Smooth muscle cell (in vitro differentiated cells): Measurements from ENCODE around the gene NARF. TPM values are rescaled to one million over a fixed set of nuclear protein-coding genes. Genes with fewer than 3 reads are reported as not detected.

Experiments
- DNase-seq: peaks from one replicate; lab custom pipeline; 2025; ENCODE audit not compliant: unreplicated experiment; lab: John Stamatoyannopoulos, UW
- H2AFZ ChIP-seq: fragments of 200-600 bp; sonication (generic); 2 replicates; pipeline ENCODE4 v1.6.0; 2016; ENCODE audit warnings: antibody characterized with exemption, low read depth, mild to moderate bottlenecking
- H3F3A ChIP-seq: fragments of 200-600 bp; sonication (generic); 2 replicates; pipeline ENCODE4 v1.6.0; 2017; ENCODE audit warnings: antibody characterized with exemption, low read depth
- H3K27ac ChIP-seq: fragments of 200-600 bp; sonication (generic); 2 replicates; pipeline ENCODE4 v1.5.1; 2016; ENCODE audit warnings: low read depth, mild to moderate bottlenecking
- H3K27me3 ChIP-seq: fragments of 200-600 bp; sonication (generic); 2 replicates; pipeline ENCODE4 v1.6.1; 2016; ENCODE audit warnings: low read depth, mild to moderate bottlenecking
- H3K36me3 ChIP-seq: fragments of 200-600 bp; sonication (generic); 2 replicates; pipeline ENCODE4 v1.5.1; 2016; ENCODE audit warnings: low read depth
- H3K4me1 ChIP-seq: fragments of 200-600 bp; sonication (generic); 2 replicates; pipeline ENCODE4 v1.5.1; 2016; ENCODE audit warnings: low read depth
- H3K4me2 ChIP-seq: fragments of 200-600 bp; sonication (generic); 2 replicates; pipeline ENCODE4 v1.6.0; 2016; ENCODE audit warnings: mild to moderate bottlenecking
- H3K4me3 ChIP-seq: fragments of 200-600 bp; sonication (generic); 2 replicates; pipeline ENCODE4 v1.5.1; 2016; ENCODE audit warnings: mild to moderate bottlenecking
- H3K79me2 ChIP-seq: fragments of 200-600 bp; sonication (generic); 2 replicates; pipeline ENCODE4 v1.6.0; 2016; ENCODE audit warnings: low read depth, mild to moderate bottlenecking
- H3K9ac ChIP-seq: fragments of 200-600 bp; sonication (generic); 2 replicates; pipeline ENCODE4 v1.6.0; 2016; ENCODE audit warnings: low read depth
- H3K9me3 ChIP-seq: fragments of 200-600 bp; sonication (generic); replicated peaks from 2 replicates; pipeline ENCODE4 v1.5.1; 2016; ENCODE audit warnings: low read depth
- H4K20me1 ChIP-seq: fragments of 200-600 bp; sonication (generic); 2 replicates; pipeline ENCODE4 v1.6.0; 2016; ENCODE audit warnings: low read depth
- CTCF ChIP-seq: fragments of 200-600 bp; sonication (generic); IDR thresholded peaks from 2 replicates; pipeline ENCODE4 v1.5.1; 2017; ENCODE audit warnings: borderline replicate concordance, mild to moderate bottlenecking, antibody characterized with exemption; ENCODE audit not compliant: insufficient read depth, poor library complexity, severe bottlenecking
- WGBS: methylation state at CpG from one replicate; pipeline ENCODE4 v1.1.7; 2016; ENCODE audit warnings: low lambda C conversion rate; 5-methylcytosine and 5-hydroxymethylcytosine counted together
- polyA plus RNA-seq: library from polyadenylated mRNA; unstranded; fragments of >200 nt; fragmentation: Nextera tagmentation; extraction: Ambion mirVana; gene quantifications from 2 replicates; pipeline ENCODE4 v1.2.1, GENCODE V29; 2016
- total RNA-seq: library from RNA; depleted of rRNA; stranded (reverse); fragments of >200 nt; gene quantifications from 2 replicates; pipeline ENCODE4 v1.2.3, GENCODE V29; 2014

NARF gene
- total RNA-seq, result 52.0 and 121 TPM in 2 replicates
- 163 and 178 TPM in 2 replicates for polyA plus RNA-seq

- H3K9ac ChIP-seq, result peak within 1 kb of the TSS; percentile 97
- H3K4me2 ChIP-seq, result peak within 1 kb of the TSS; percentile 90
- DNase-seq, result peak; percentile 96
- peaks cover 5% of the 10 kb centered on the region for H3K4me1 ChIP-seq
- peak within 1 kb of the TSS; percentile 24 for H2AFZ ChIP-seq
- peaks cover 19% of the 10 kb centered on the region for H3K79me2 ChIP-seq
- H3K9me3 ChIP-seq, result no peaks in the 10 kb centered on the region
- H4K20me1 ChIP-seq, result peaks cover 16% of the 10 kb centered on the region
- peak within 1 kb of the TSS; percentile 99 for H3K27ac ChIP-seq
- no peaks in the 10 kb centered on the region for H3K36me3 ChIP-seq
- WGBS, result 1% methylated on average over 68 of the region's 85 CpGs
- H3F3A ChIP-seq, result peaks cover 7% of the 10 kb centered on the region
- no peak for TF ChIP-seq CTCF
- no peaks in the 10 kb centered on the region for H3K27me3 ChIP-seq
- H3K4me3 ChIP-seq, result peak within 1 kb of the TSS; percentile 76
Measured at GRCh38 chr17:82458179-82458884, at the start of gene NARF. NARF (plus strand) TSS chr17:82458741; CDS start chr17:82458804, 63 bp downstream.

GRCh38 chr17:82408938-82409318 is 49.6 kb upstream of the NARF start:
- no peak overlapping the region for H3K4me2 ChIP-seq
- no peak overlapping the region for H3K4me3 ChIP-seq
- no peaks in the 10 kb centered on the region for H3K4me1 ChIP-seq
- WGBS, result 97% methylated on average over 21 of the region's 21 CpGs
- no peaks in the 10 kb centered on the region for H3F3A ChIP-seq
- no peak overlapping the region for H2AFZ ChIP-seq
- no peak for DNase-seq
- no peak for TF ChIP-seq CTCF
- no peaks in the 10 kb centered on the region for H3K79me2 ChIP-seq
- no peak overlapping the region for H3K27ac ChIP-seq
- H4K20me1 ChIP-seq, result peaks cover 19% of the 10 kb centered on the region
- H3K9me3 ChIP-seq, result no peaks in the 10 kb centered on the region
- no peaks in the 10 kb centered on the region for H3K27me3 ChIP-seq
- no peak overlapping the region for H3K9ac ChIP-seq
- no peaks in the 10 kb centered on the region for H3K36me3 ChIP-seq

- H2AFZ ChIP-seq, result no peak overlapping the region
- H3K79me2 ChIP-seq, result no peaks in the 10 kb centered on the region
- TF ChIP-seq CTCF, result no peak
- H3K9me3 ChIP-seq, result no peaks in the 10 kb centered on the region
- no peaks in the 10 kb centered on the region for H3K4me1 ChIP-seq
- peaks cover 32% of the 10 kb centered on the region for H4K20me1 ChIP-seq
- no peaks in the 10 kb centered on the region for H3K27me3 ChIP-seq
- H3K9ac ChIP-seq, result no peak overlapping the region
- 92% methylated on average over 14 of the region's 14 CpGs for WGBS
- no peaks in the 10 kb centered on the region for H3F3A ChIP-seq
- no peak overlapping the region for H3K27ac ChIP-seq
- no peak overlapping the region for H3K4me3 ChIP-seq
- no peak for DNase-seq
- H3K36me3 ChIP-seq, result no peaks in the 10 kb centered on the region
- H3K4me2 ChIP-seq, result no peak overlapping the region
Measured at GRCh38 chr17:82410014-82410716, 48.4 kb upstream of the NARF start.
